ENCODE measurements around the gene UBL4A. TPM values are rescaled to one million over a fixed set of nuclear protein-coding genes. Genes with fewer than 3 reads are reported as not detected.
A peak's percentile ranks its signal among the peaks of the same experiment; 100 is the strongest.

The UBL4A gene
- total RNA-seq, 3 donors from 2014 or later = 36.2 to 40.1 (median 38.3) TPM

DNA sequence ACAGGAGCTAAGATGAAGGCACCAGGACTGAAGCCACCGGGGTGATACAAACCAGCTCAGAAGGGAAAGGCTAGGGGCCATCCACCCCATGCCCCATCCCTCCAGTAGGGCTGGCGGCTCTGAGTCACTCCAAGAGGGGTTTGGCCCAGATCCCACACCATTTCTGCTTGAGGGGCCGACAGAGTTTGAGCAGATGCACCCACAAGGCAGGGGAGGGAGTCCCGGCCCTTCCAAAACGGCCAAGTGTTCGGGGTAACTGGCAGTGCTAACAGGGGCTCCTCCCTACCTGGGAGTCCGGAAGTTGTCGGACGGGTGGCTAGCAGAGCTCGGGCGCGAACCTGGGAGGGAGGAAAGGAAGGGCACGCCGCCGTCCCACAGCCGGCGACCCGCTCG, 3.6 kb upstream of the UBL4A start:
- intact Hi-C loops (cut with DNase I; ENCODE audit: low total_unique reads) = no loop called here
- H3K9me3 ChIP-seq = no peaks in the 10 kb centered on the region
- no peaks in the 10 kb centered on the region for H3K36me3 ChIP-seq
- peaks cover 0 to 7% of the 10 kb centered on the region in 2 donors for H3K4me1 ChIP-seq
- peak overlapping the region; percentile 59 to 83 (median 69) for H3K4me3 ChIP-seq
- DNase-seq (ENCODE audit: low spot score in 2 of 2) = no peak
- H3K27ac ChIP-seq = peak overlapping the region; percentile 92 to 99
- TF ChIP-seq POLR2A (IDR thresholded peaks at IDR 0.05) (no peak), POLR2AphosphoS5 (IDR thresholded peaks at IDR 0.05) (no peak)
- TF ChIP-seq, protein P1, sequence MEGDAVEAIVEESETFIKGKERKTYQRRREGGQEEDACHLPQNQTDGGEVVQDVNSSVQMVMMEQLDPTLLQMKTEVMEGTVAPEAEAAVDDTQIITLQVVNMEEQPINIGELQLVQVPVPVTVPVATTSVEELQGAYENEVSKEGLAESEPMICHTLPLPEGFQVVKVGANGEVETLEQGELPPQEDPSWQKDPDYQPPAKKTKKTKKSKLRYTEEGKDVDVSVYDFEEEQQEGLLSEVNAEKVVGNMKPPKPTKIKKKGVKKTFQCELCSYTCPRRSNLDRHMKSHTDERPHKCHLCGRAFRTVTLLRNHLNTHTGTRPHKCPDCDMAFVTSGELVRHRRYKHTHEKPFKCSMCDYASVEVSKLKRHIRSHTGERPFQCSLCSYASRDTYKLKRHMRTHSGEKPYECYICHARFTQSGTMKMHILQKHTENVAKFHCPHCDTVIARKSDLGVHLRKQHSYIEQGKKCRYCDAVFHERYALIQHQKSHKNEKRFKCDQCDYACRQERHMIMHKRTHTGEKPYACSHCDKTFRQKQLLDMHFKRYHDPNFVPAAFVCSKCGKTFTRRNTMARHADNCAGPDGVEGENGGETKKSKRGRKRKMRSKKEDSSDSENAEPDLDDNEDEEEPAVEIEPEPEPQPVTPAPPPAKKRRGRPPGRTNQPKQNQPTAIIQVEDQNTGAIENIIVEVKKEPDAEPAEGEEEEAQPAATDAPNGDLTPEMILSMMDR (IDR thresholded peaks at IDR 0.05) = no peak
- H3K27me3 ChIP-seq = peaks cover 0 to 29% of the 10 kb centered on the region in 2 donors

DNA sequence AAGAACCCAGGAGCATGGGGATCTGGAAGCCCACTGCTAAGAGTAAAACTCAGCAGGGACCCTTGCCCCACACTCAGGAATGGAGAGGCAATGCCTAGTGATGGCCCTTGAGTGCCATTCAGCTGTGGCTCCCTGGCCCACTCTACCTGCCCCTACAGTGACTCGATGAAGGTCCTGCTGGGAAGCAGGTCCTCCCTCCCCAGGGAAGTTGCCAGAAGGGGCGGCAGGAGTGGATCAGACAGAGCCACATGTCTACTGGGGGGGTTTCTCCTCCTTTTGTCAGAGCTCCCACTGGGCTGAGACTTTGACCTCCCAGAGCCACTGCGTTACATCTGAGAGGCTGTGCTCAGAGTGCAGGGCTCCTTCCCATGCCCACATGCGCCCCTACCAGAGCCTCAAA, 2.8 kb upstream of the UBL4A start:
- no peaks in the 10 kb centered on the region for H3K9me3 ChIP-seq
- intact Hi-C loops (cut with DNase I; ENCODE audit: low total_unique reads) = no loop called here
- no peak for DNase-seq (ENCODE audit: low spot score in 2 of 2)
- peaks cover 0 to 7% of the 10 kb centered on the region in 2 donors for H3K4me1 ChIP-seq
- peaks cover 0 to 23% of the 10 kb centered on the region in 2 donors for H3K27me3 ChIP-seq
- peak overlapping the region; percentile 59 to 83 (median 69) for H3K4me3 ChIP-seq
- TF ChIP-seq POLR2AphosphoS5 (IDR thresholded peaks at IDR 0.05) = no peak
- no peak for TF ChIP-seq POLR2A (IDR thresholded peaks at IDR 0.05)
- TF ChIP-seq, protein P1 (IDR thresholded peaks at IDR 0.05) = no peak
- H3K36me3 ChIP-seq = no peaks in the 10 kb centered on the region
- H3K27ac ChIP-seq = peak overlapping the region; percentile 92 to 99

DNA sequence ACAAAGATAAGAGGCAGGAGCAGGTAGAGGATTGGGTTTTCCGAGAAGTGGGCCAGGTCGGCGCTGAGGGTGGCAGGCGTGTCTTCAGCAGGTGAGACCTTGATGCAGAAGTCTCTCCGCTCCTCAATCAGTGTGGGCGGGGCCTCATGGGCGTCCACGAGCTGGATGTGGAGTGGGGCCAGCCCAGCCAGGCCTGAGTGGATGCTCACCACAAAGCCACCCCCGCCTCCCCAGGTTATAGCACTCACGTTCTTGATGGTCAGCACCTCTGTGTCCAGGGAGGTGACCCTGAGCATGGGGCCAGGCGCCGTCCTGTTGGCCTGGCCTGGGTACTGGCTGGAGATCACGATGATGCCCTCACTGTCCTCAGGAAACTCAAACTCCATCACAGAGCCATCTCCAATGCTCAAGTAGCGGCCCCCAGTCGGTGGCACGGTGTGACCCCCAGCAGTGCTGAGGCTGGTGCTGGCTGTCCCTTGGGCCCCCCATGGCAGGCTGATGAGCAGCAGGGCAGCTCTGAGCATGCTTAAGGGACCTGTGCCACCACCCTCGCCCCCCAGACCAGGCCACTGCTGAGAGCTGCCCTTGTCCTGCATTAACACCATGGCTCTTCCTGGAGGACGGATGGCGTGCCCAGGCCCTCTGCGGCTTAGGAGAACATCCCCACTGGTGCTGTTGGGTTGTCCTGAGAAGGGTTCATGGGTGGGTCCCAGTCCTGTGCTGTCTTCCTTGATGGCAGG, 2.1 kb upstream of the UBL4A start:
- TF ChIP-seq POLR2A (IDR thresholded peaks at IDR 0.05) = no peak
- no peak for TF ChIP-seq POLR2AphosphoS5 (IDR thresholded peaks at IDR 0.05)
- TF ChIP-seq, protein P1 (IDR thresholded peaks at IDR 0.05) = no peak
- intact Hi-C loops (cut with DNase I; ENCODE audit: low total_unique reads) = no loop called here
- no peaks in the 10 kb centered on the region for H3K9me3 ChIP-seq
- H3K27ac ChIP-seq = peak overlapping the region in 1 of 2 donors; percentile 99
- no peak for DNase-seq (ENCODE audit: low spot score in 2 of 2)
- no peak overlapping the region for H3K4me3 ChIP-seq
- no peaks in the 10 kb centered on the region for H3K36me3 ChIP-seq
- peaks cover 0 to 7% of the 10 kb centered on the region in 2 donors for H3K4me1 ChIP-seq
- H3K27me3 ChIP-seq = peaks cover 0 to 24% of the 10 kb centered on the region in 2 donors

DNA sequence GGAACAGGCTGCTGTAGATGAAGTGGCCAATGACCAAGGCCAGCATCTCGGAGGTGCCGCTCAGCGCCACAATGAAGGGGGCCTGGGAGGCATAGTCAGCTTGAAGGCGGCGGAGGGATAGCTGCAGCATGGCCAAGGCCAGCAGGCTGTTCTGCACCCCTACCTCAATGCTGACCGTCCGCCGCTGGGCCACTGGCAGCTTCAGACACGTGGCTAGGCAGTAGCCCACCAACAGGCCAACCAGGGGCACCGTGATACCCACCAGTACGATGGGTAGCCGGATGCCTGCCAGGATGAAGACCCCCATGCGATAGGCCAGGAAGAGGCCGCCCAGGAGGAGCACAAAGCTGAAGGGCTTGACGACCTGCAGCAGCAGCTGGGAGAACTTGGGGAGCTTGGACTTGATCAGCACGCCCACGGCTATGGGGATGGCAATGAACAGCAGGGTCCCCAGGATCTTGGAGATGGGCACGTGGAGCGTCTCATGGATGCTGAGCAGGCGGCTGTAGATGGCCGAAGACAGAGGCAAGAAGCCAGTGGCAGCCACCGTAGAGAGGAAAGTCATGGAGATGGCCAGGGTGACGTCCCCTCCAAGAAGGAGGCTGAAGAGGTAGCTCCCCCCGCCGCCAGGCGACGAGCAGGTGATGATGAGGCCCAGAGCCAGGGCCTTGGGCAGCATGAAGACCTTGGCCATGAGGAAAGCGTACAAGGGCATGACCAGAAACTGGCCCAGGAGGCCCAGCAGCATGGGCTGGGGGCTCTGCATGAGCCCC, 1.3 kb upstream of the UBL4A start:
- no peak for DNase-seq (ENCODE audit: low spot score in 2 of 2)
- intact Hi-C loops (cut with DNase I; ENCODE audit: low total_unique reads) = no loop called here
- H3K4me3 ChIP-seq = no peak overlapping the region

More for the DNA sequence above, 1.3 kb upstream of the UBL4A start:
- Histone ChIP-seq H3K27ac (peak overlapping the region in 1 of 2 donors; percentile 77), H3K4me1 (peaks cover 0 to 7% of the 10 kb centered on the region in 2 donors), H3K36me3 (no peaks in the 10 kb centered on the region), H3K9me3 (no peaks in the 10 kb centered on the region), H3K27me3 (peaks cover 0 to 27% of the 10 kb centered on the region in 2 donors)
- no peak for TF ChIP-seq POLR2AphosphoS5 (IDR thresholded peaks at IDR 0.05)
- no peak for TF ChIP-seq POLR2A (IDR thresholded peaks at IDR 0.05)
- TF ChIP-seq, protein P1 (IDR thresholded peaks at IDR 0.05) = no peak

Data from breast epithelium (tissue), 4 donors.